Panc1 (cell line): ENCODE measurements around the gene SMAP2. TPM values are rescaled to one million over a fixed set of nuclear protein-coding genes. Genes with fewer than 3 reads are reported as not detected.

Experiments used
- ATAC-seq: fragments of 200-7000 bp; cut with Tn5 transposase; 2 replicates; pipeline ENCODE4 v1.9.1; 2020; ENCODE audit warnings: mild to moderate bottlenecking, moderate library complexity
- BruUV-seq: library from RNA; stranded (reverse); fragments of 400-500 nt; replicated peaks from 2 replicates; lab custom pipeline; 2021; lab: Mats Ljungman, UMichigan
- CTCF ChIA-PET: fragments of 300-600 bp; sonication (Branson Sonifier 250); formaldehyde crosslinking; loops from one replicate; lab custom pipeline; 2022; ENCODE audit warnings: antibody characterized with exemption; lab: Charles Lee
- POLR2A ChIA-PET: fragments of 300-600 bp; sonication (Branson Sonifier 250); formaldehyde crosslinking; loops from one replicate; lab custom pipeline; 2022; ENCODE audit warnings: antibody characterized with exemption; lab: Charles Lee
- DNase-seq: peaks from one replicate; pipeline ENCODE4 v3.0.0-alpha.2; 2010; ENCODE audit warnings: low read depth, low spot score
- H3K27ac ChIP-seq: 2 replicates; pipeline ENCODE4 v1.5.1; 2011; ENCODE audit warnings: mild to moderate bottlenecking, low read length, inconsistent platforms
- H3K27me3 ChIP-seq: fragments of 200-500 bp; sonication (Bioruptor generic); 2 replicates; pipeline ENCODE4 v1.6.0; 2014; ENCODE audit warnings: low read length, inconsistent platforms; ENCODE audit not compliant: control insufficient read depth, insufficient read depth
- H3K36me3 ChIP-seq: fragments of 200-500 bp; sonication (Bioruptor generic); 2 replicates; pipeline ENCODE4 v1.5.1; 2014; ENCODE audit warnings: inconsistent platforms, mild to moderate bottlenecking, low read length, moderate library complexity; ENCODE audit not compliant: control insufficient read depth, insufficient read depth
- H3K4me1 ChIP-seq: 2 replicates; pipeline ENCODE4 v1.5.1; 2011; ENCODE audit warnings: inconsistent platforms, mild to moderate bottlenecking, low read length, moderate library complexity; ENCODE audit not compliant: control insufficient read depth, insufficient read depth
- H3K4me3 ChIP-seq, 2 experiments: 2 replicates each; pipeline ENCODE4 v1.5.1; 2011 to 2012; ENCODE audit warnings: low read depth in 2 of 2, low read length in 2 of 2, mild to moderate bottlenecking in 2 of 2, inconsistent platforms in 1 of 2, moderate library complexity in 1 of 2
- H3K9me3 ChIP-seq: fragments of 200-500 bp; sonication (Bioruptor generic); 2 replicates; pipeline ENCODE4 v1.5.1; 2014; ENCODE audit warnings: low read depth, mild to moderate bottlenecking, inconsistent platforms, low read length, moderate library complexity; ENCODE audit not compliant: control insufficient read depth, insufficient read depth
- CTCF ChIP-seq: fragments of 450-650 bp; IDR thresholded peaks from 2 replicates; pipeline ENCODE4 v1.5.1; 2017; ENCODE audit warnings: mild to moderate bottlenecking
- POLR2AphosphoS5 ChIP-seq: IDR thresholded peaks from 2 replicates; pipeline ENCODE4 v1.6.1; 2012; ENCODE audit warnings: mild to moderate bottlenecking, low read depth, low read length, moderate library complexity
- REST ChIP-seq, 2 experiments: IDR thresholded peaks; 2 replicates each; pipeline ENCODE4 v1.6.1; 2011 to 2012; ENCODE audit warnings: low read depth in 2 of 2, control low read depth in 1 of 2, low read length in 1 of 2, mild to moderate bottlenecking in 1 of 2, moderate library complexity in 1 of 2; ENCODE audit not compliant: insufficient read depth in 1 of 2
- SIN3A ChIP-seq: IDR thresholded peaks from 2 replicates; pipeline ENCODE4 v1.6.1; 2012; ENCODE audit warnings: low read depth, mild to moderate bottlenecking, low read length, moderate library complexity, borderline replicate concordance; ENCODE audit not compliant: insufficient read depth
- TCF7L2 ChIP-seq: IDR thresholded peaks from 2 replicates; pipeline ENCODE4 v1.6.1; 2011; ENCODE audit warnings: mild to moderate bottlenecking, low read depth, low read length, inconsistent platforms
- in situ Hi-C: cut with HindIII; loops from 2 replicates; pipeline ENCODE4 v1.10.0; 2016; ENCODE audit warnings: low sequenced_read_pairs, low pct_unique_long_range_greater_than_20kb
- intact Hi-C: fragments of 100-400 bp; cut with micrococcal nuclease; formaldehyde crosslinking; loops from one replicate; pipeline ENCODE4 v1.10.0; 2022; ENCODE audit not compliant: unreplicated experiment
- total RNA-seq: library from RNA; stranded (reverse); gene quantifications from one replicate; pipeline ENCODE4 v1.2.1, GENCODE V29; 2021; ENCODE audit not compliant: unreplicated experiment

Gene SMAP2
- total RNA-seq, 1 experiment from 2014 or later, result 21.5 TPM

GRCh38 chr1:40362699-40363098 lies 10.8 kb upstream of the SMAP2 start:
- ChIA-PET POLR2A (no interaction called here), CTCF (no interaction called here)
- DNase-seq (no peak), ATAC-seq (peak; percentile 17; the same call in 1 of the 2 replicates)
- Histone ChIP-seq H3K27me3 (no peaks in the 10 kb centered on the region), H3K4me3 (no peak overlapping the region), H3K4me1 (no peaks in the 10 kb centered on the region), H3K36me3 (no peaks in the 10 kb centered on the region), H3K9me3 (peaks cover 1% of the 10 kb centered on the region; the same call in 1 of the 2 replicates), H3K27ac (no peak overlapping the region)
- TF ChIP-seq CTCF (no peak), REST (IDR thresholded peaks at IDR 0.05; ENCODE audit: insufficient read depth in 1 of 2, low read depth in 2 of 2, low read length in 1 of 2) (peak; percentile 54 to 56; a peak in 3 of 4 replicates)
- intact Hi-C loops, result no loop called here
- in situ Hi-C loops, result no loop called here
- no TSS peak for BruUV-seq

GRCh38 chr1:40363721-40364120 lies 9.8 kb upstream of the SMAP2 start:
- Histone ChIP-seq H3K27ac (no peak overlapping the region), H3K27me3 (no peaks in the 10 kb centered on the region), H3K36me3 (no peaks in the 10 kb centered on the region), H3K4me1 (no peaks in the 10 kb centered on the region), H3K9me3 (no peaks in the 10 kb centered on the region), H3K4me3 (no peak overlapping the region)
- ChIA-PET POLR2A (no interaction called here), CTCF (no interaction called here)
- in situ Hi-C loops (no loop called here), intact Hi-C loops (no loop called here)
- ATAC-seq (no peak; the same call in 1 of the 2 replicates), DNase-seq (no peak)
- TF ChIP-seq CTCF, result no peak
- TF ChIP-seq TCF7L2, result no peak
- TF ChIP-seq POLR2AphosphoS5, result no peak
- no peak for TF ChIP-seq REST (IDR thresholded peaks at IDR 0.05; ENCODE audit: insufficient read depth in 1 of 2, low read depth in 2 of 2, low read length in 1 of 2)
- TF ChIP-seq SIN3A, result no peak
- no TSS peak for BruUV-seq
